Glutamatergic neuron (in vitro differentiated cells): Measurements from ENCODE around the gene ARHGAP21. TPM values are rescaled to one million over a fixed set of nuclear protein-coding genes. Genes with fewer than 3 reads are reported as not detected.

ENCODE experiments used
- DNase-seq: peaks from one replicate; pipeline ENCODE4 v3.0.0; 2022
- H3K27ac Mint-ChIP-seq: one replicate; pipeline ENCODE4 v1.8.0; 2020; ENCODE audit warnings: mild to moderate bottlenecking, mixed read lengths, inconsistent platforms; ENCODE audit not compliant: unreplicated experiment
- H3K27me3 Mint-ChIP-seq: one replicate; pipeline ENCODE4 v1.8.0; 2020; ENCODE audit warnings: mild to moderate bottlenecking, moderate library complexity, mixed read lengths, inconsistent platforms; ENCODE audit not compliant: unreplicated experiment
- H3K36me3 Mint-ChIP-seq: one replicate; pipeline ENCODE4 v1.8.0; 2020; ENCODE audit warnings: mild to moderate bottlenecking, mixed read lengths, inconsistent platforms; ENCODE audit not compliant: unreplicated experiment
- H3K4me1 Mint-ChIP-seq: one replicate; pipeline ENCODE4 v1.8.0; 2020; ENCODE audit warnings: mild to moderate bottlenecking, low read depth, mixed read lengths, inconsistent platforms; ENCODE audit not compliant: unreplicated experiment
- H3K4me3 Mint-ChIP-seq: one replicate; pipeline ENCODE4 v1.8.0; 2020; ENCODE audit warnings: mild to moderate bottlenecking, mixed read lengths, inconsistent platforms; ENCODE audit not compliant: unreplicated experiment
- H3K9me3 Mint-ChIP-seq: one replicate; pipeline ENCODE4 v1.8.0; 2020; ENCODE audit warnings: mild to moderate bottlenecking, moderate library complexity, mixed read lengths, inconsistent platforms; ENCODE audit not compliant: unreplicated experiment
- CTCF ChIP-seq: fragments of 200-600 bp; sonication (generic); IDR thresholded peaks from one replicate; pipeline ENCODE4 v1.5.0; 2021; ENCODE audit not compliant: partially characterized antibody, unreplicated experiment
- total RNA-seq: library from RNA; stranded (reverse); fragmentation: NEBNext Ultra II Directional; extraction: Animal tissue kit (Norgen Biotek cat#: 25700); gene quantifications from one replicate; pipeline ENCODE4 v1.2.1, GENCODE V29; 2021; ENCODE audit not compliant: unreplicated experiment

Gene ARHGAP21
- total RNA-seq, 1 donor from 2014 or later: 217 TPM

- DNase-seq: no peak
- no peaks in the 10 kb centered on the region for H3K4me1 Mint-ChIP-seq
- TF ChIP-seq CTCF: no peak
- no peaks in the 10 kb centered on the region for H3K27me3 Mint-ChIP-seq
- no peaks in the 10 kb centered on the region for H3K36me3 Mint-ChIP-seq
- peaks cover 2% of the 10 kb centered on the region for H3K9me3 Mint-ChIP-seq
- no peak overlapping the region for H3K27ac Mint-ChIP-seq
- H3K4me3 Mint-ChIP-seq: no peak overlapping the region
Observed at GRCh38 chr10:24748214-24748613, 24.5 kb upstream of the ARHGAP21 start.

- TF ChIP-seq CTCF: no peak
- Mint-ChIP-seq H3K9me3 (peaks cover 4% of the 10 kb centered on the region), H3K36me3 (no peaks in the 10 kb centered on the region), H3K4me1 (no peaks in the 10 kb centered on the region), H3K27ac (no peak overlapping the region), H3K4me3 (no peak overlapping the region), H3K27me3 (no peaks in the 10 kb centered on the region)
- DNase-seq: no peak
Observed at GRCh38 chr10:24744946-24745345, 21.3 kb upstream of the ARHGAP21 start.

DNA sequence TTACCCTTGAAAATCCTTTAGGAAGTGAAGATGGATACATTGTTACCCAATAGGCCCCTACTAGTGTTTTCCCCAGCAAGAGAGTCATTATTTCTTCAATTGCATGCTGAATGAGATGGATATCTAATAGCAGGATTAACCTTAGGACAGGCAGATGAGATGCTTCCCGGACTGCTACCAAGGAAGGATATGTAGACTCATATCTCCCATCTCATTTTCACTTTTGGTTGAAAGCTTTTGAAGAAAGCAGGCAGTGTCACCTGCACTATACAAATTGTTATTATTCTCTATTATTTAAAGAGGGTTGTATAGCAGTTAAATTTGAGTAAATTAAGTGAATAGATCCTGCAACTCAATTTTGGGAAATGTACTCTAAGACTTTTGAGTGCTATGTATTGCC is 17.0 kb upstream of the ARHGAP21 start:
- Mint-ChIP-seq H3K27ac (no peak overlapping the region), H3K4me3 (no peak overlapping the region), H3K4me1 (no peaks in the 10 kb centered on the region), H3K36me3 (no peaks in the 10 kb centered on the region), H3K9me3 (peaks cover 2% of the 10 kb centered on the region), H3K27me3 (no peaks in the 10 kb centered on the region)
- TF ChIP-seq CTCF: no peak
- DNase-seq: no peak

GRCh38 chr10:24737001-24737400 is 13.3 kb upstream of the ARHGAP21 start:
- TF ChIP-seq CTCF: no peak
- H3K27me3 Mint-ChIP-seq: no peaks in the 10 kb centered on the region
- H3K27ac Mint-ChIP-seq: no peak overlapping the region
- H3K9me3 Mint-ChIP-seq: peaks cover 2% of the 10 kb centered on the region
- no peak for DNase-seq
- H3K4me1 Mint-ChIP-seq: no peaks in the 10 kb centered on the region
- H3K36me3 Mint-ChIP-seq: no peaks in the 10 kb centered on the region
- no peak overlapping the region for H3K4me3 Mint-ChIP-seq

DNA sequence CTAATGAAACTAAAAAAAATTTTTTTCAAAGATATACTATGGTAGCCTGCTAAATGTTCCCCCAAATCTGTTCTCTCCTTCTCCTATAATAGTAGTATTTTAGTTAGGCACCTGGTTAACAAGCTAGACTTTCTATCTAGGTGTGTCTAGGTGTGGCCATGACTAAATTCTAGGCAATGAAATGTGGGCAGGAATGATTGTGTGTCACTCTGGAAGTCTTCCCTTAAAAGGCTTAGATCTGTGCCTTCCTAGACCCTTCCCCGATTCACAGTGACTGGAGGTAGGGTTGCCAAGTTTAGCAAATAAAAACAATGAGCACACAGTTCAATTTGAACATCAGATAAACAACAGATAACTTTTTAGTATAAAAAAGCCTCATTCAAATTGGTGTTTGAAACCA is 8.3 kb upstream of the ARHGAP21 start:
- TF ChIP-seq CTCF: no peak
- H3K4me3 Mint-ChIP-seq: no peak overlapping the region

More for the DNA sequence above, 8.3 kb upstream of the ARHGAP21 start:
- DNase-seq: no peak
- Mint-ChIP-seq H3K9me3 (no peaks in the 10 kb centered on the region), H3K27ac (no peak overlapping the region), H3K4me1 (no peaks in the 10 kb centered on the region), H3K27me3 (no peaks in the 10 kb centered on the region), H3K36me3 (no peaks in the 10 kb centered on the region)
